HG03469 (cell line): ENCODE data around the gene KCNJ5.

ENCODE experiments used
- ATAC-seq: cut with Tn5 transposase; IDR thresholded peaks from one replicate; pipeline ENCODE4 v1.9.1; 2021; ENCODE audit warnings: mild to moderate bottlenecking, moderate library complexity, moderate number of reproducible peaks; ENCODE audit not compliant: unreplicated experiment

Gene KCNJ5

GRCh38 chr11:128890543-128891368 is at the start of gene KCNJ5:
Gene KCNJ5 (plus strand): TSS chr11:128891356. CDS start chr11:128911274, 19,918 bp downstream.
- ATAC-seq: no peak

- peak; percentile 49 for ATAC-seq
Observed at GRCh38 chr11:128841461-128842072, 49.6 kb upstream of the KCNJ5 start.

GRCh38 chr11:128843198-128843785 is 47.9 kb upstream of the KCNJ5 start:
- no peak for ATAC-seq

- ATAC-seq: no peak
Observed at GRCh38 chr11:128845334-128845780, 45.8 kb upstream of the KCNJ5 start.

- ATAC-seq: no peak
Observed at GRCh38 chr11:128846985-128847384, 44.2 kb upstream of the KCNJ5 start.

GRCh38 chr11:128848815-128849455 is 42.2 kb upstream of the KCNJ5 start:
- peak; percentile 61 for ATAC-seq

GRCh38 chr11:128852327-128853023 is 38.7 kb upstream of the KCNJ5 start:
- ATAC-seq: no peak

GRCh38 chr11:128853559-128853958 is 37.6 kb upstream of the KCNJ5 start:
- ATAC-seq: no peak

- ATAC-seq: no peak
Observed at GRCh38 chr11:128854841-128855240, 36.3 kb upstream of the KCNJ5 start.

GRCh38 chr11:128856241-128856640 is 34.9 kb upstream of the KCNJ5 start:
- ATAC-seq: no peak

- ATAC-seq: no peak
Observed at GRCh38 chr11:128857341-128857740, 33.8 kb upstream of the KCNJ5 start.

- peak; percentile 89 for ATAC-seq
Observed at GRCh38 chr11:128859563-128860441, 31.4 kb upstream of the KCNJ5 start.

GRCh38 chr11:128860571-128861361 is 30.4 kb upstream of the KCNJ5 start:
- no peak for ATAC-seq

- no peak for ATAC-seq
Observed at GRCh38 chr11:128862406-128862805, 28.8 kb upstream of the KCNJ5 start.

- ATAC-seq: no peak
Observed at GRCh38 chr11:128862908-128863660, 28.1 kb upstream of the KCNJ5 start.

GRCh38 chr11:128865490-128865889 is 25.7 kb upstream of the KCNJ5 start:
- ATAC-seq: no peak

- ATAC-seq: no peak
Observed at GRCh38 chr11:128867277-128867676, 23.9 kb upstream of the KCNJ5 start, which contains the start of gene KCNJ1. Gene KCNJ1 (minus strand): TSS chr11:128867296. CDS start chr11:128840243, 27,053 bp downstream.
